WTC11 (cell line): ENCODE results near the gene MAB21L4. TPM values are rescaled to one million over a fixed set of nuclear protein-coding genes. Genes with fewer than 3 reads are reported as not detected.

Source experiments
- ATAC-seq: fragments of 200-7000 bp; cut with Tn5 transposase; 2 replicates; pipeline ENCODE4 v1.10.0; 2021; ENCODE audit warnings: mild to moderate bottlenecking, moderate library complexity
- CTCF ChIA-PET: fragments of 300-600 bp; sonication (Branson Sonifier 250); formaldehyde crosslinking; loops from one replicate; lab custom pipeline; 2021; ENCODE audit warnings: antibody characterized with exemption; lab: Charles Lee
- POLR2A ChIA-PET: fragments of 350-600 bp; sonication (Branson Sonifier 250); formaldehyde crosslinking; loops from one replicate; lab custom pipeline; 2021; ENCODE audit warnings: antibody characterized with exemption; lab: Charles Lee
- DNase-seq: peaks from one replicate; pipeline ENCODE4 v3.0.0; 2021; ENCODE audit warnings: low spot score
- H3K27ac Mint-ChIP-seq: 2 replicates; pipeline ENCODE4 v1.8.0; 2021; ENCODE audit warnings: mixed read lengths
- H3K27me3 Mint-ChIP-seq: 2 replicates; pipeline ENCODE4 v1.8.0; 2021; ENCODE audit warnings: low read depth, mild to moderate bottlenecking, moderate library complexity, mixed read lengths
- H3K36me3 Mint-ChIP-seq: 2 replicates; pipeline ENCODE4 v1.8.0; 2021; ENCODE audit warnings: mixed read lengths
- H3K4me1 Mint-ChIP-seq: 2 replicates; pipeline ENCODE4 v1.8.0; 2022; ENCODE audit warnings: mixed read lengths
- H3K4me3 Mint-ChIP-seq: 2 replicates; pipeline ENCODE4 v1.8.0; 2021; ENCODE audit warnings: mild to moderate bottlenecking, moderate library complexity, mixed read lengths
- H3K9me3 Mint-ChIP-seq: 2 replicates; pipeline ENCODE4 v1.8.0; 2021; ENCODE audit warnings: mixed read lengths
- CBFB ChIP-seq: sonication (generic); formaldehyde crosslinking; IDR thresholded peaks from 2 replicates; pipeline ENCODE4 v1.8.1; 2022; ENCODE audit warnings: mild to moderate bottlenecking, low read depth, missing genetic modification reagents
- CTCF ChIP-seq: fragments of 200-600 bp; IDR thresholded peaks from 2 replicates; pipeline ENCODE4 v1.8.0; 2022; ENCODE audit warnings: antibody characterized with exemption
- E2F4 ChIP-seq: sonication (generic); formaldehyde crosslinking; IDR thresholded peaks from 2 replicates; pipeline ENCODE4 v1.8.1; 2022; ENCODE audit warnings: low read depth, mild to moderate bottlenecking, moderate library complexity, missing genetic modification reagents, borderline replicate concordance
- MAX ChIP-seq: sonication (generic); formaldehyde crosslinking; IDR thresholded peaks from 2 replicates; pipeline ENCODE4 v1.8.0; 2022; ENCODE audit warnings: mild to moderate bottlenecking, missing genetic modification reagents
- MYBL2 ChIP-seq: sonication (generic); formaldehyde crosslinking; IDR thresholded peaks from 2 replicates; pipeline ENCODE4 v1.8.1; 2023; ENCODE audit warnings: mild to moderate bottlenecking, moderate library complexity, missing genetic modification reagents
- NR2C2 ChIP-seq: sonication (generic); formaldehyde crosslinking; IDR thresholded peaks from 2 replicates; pipeline ENCODE4 v1.8.0; 2022; ENCODE audit warnings: mild to moderate bottlenecking, missing genetic modification reagents
- TEAD1 ChIP-seq: sonication (generic); formaldehyde crosslinking; IDR thresholded peaks from 2 replicates; pipeline ENCODE4 v1.8.0; 2022; ENCODE audit warnings: mild to moderate bottlenecking, missing genetic modification reagents
- USF1 ChIP-seq: sonication (generic); formaldehyde crosslinking; IDR thresholded peaks from 2 replicates; pipeline ENCODE4 v1.8.0; 2022; ENCODE audit warnings: mild to moderate bottlenecking, missing genetic modification reagents
- ZNF281 ChIP-seq: sonication (generic); formaldehyde crosslinking; IDR thresholded peaks from 2 replicates; pipeline ENCODE4 v1.8.0; 2023; ENCODE audit warnings: mild to moderate bottlenecking, missing genetic modification reagents
- ZNF396 ChIP-seq: fragments of 250-450 bp; sonication (Bioruptor Pico); IDR thresholded peaks from 2 replicates; pipeline ENCODE4 v1.8.0; 2021; ENCODE audit warnings: mild to moderate bottlenecking, moderate library complexity, borderline replicate concordance
- total RNA-seq: library from RNA; stranded (reverse); gene quantifications from 3 replicates; pipeline ENCODE4 v1.2.3, GENCODE V29; 2021
- TF ChIP-seq, protein P1 (sequence below): sonication (generic); formaldehyde crosslinking; IDR thresholded peaks from 2 replicates; pipeline ENCODE4 v1.8.1; 2023; ENCODE audit warnings: mild to moderate bottlenecking, missing genetic modification reagents
- TF ChIP-seq, protein P2 (sequence below): sonication (generic); formaldehyde crosslinking; IDR thresholded peaks from 2 replicates; pipeline ENCODE4 v1.8.0; 2023; ENCODE audit warnings: missing genetic modification reagents, mild to moderate bottlenecking, borderline replicate concordance
- TF ChIP-seq, protein P3 (sequence below): sonication (generic); formaldehyde crosslinking; IDR thresholded peaks from 2 replicates; pipeline ENCODE4 v1.8.0; 2022; ENCODE audit warnings: mild to moderate bottlenecking, missing genetic modification reagents
- TF ChIP-seq, protein P4 (sequence below): sonication (generic); formaldehyde crosslinking; IDR thresholded peaks from 2 replicates; pipeline ENCODE4 v1.8.1; 2023; ENCODE audit warnings: mild to moderate bottlenecking, missing genetic modification reagents, borderline replicate concordance

The MAB21L4 gene
- total RNA-seq, 1 experiment from 2014 or later, result not detected

GRCh38 chr2:240869956-240870875 is 25.7 kb downstream of the MAB21L4 start:
- Mint-ChIP-seq H3K4me3 (no peak overlapping the region), H3K9me3 (no peaks in the 10 kb centered on the region), H3K27me3 (no peaks in the 10 kb centered on the region), H3K4me1 (no peaks in the 10 kb centered on the region), H3K27ac (no peak overlapping the region), H3K36me3 (no peaks in the 10 kb centered on the region)
- DNase-seq (no peak), ATAC-seq (no peak)
- ChIA-PET POLR2A (no interaction called here), CTCF (interaction anchor here (1.9 kb wide), 1 partner anchor 44 kb away, joined by 4 read pairs; no protein-coding TSS in a partner anchor)
- TF ChIP-seq, protein P1, sequence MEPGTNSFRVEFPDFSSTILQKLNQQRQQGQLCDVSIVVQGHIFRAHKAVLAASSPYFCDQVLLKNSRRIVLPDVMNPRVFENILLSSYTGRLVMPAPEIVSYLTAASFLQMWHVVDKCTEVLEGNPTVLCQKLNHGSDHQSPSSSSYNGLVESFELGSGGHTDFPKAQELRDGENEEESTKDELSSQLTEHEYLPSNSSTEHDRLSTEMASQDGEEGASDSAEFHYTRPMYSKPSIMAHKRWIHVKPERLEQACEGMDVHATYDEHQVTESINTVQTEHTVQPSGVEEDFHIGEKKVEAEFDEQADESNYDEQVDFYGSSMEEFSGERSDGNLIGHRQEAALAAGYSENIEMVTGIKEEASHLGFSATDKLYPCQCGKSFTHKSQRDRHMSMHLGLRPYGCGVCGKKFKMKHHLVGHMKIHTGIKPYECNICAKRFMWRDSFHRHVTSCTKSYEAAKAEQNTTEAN (CRISPR knock-in tag), result no peak
- TF ChIP-seq, protein P2, sequence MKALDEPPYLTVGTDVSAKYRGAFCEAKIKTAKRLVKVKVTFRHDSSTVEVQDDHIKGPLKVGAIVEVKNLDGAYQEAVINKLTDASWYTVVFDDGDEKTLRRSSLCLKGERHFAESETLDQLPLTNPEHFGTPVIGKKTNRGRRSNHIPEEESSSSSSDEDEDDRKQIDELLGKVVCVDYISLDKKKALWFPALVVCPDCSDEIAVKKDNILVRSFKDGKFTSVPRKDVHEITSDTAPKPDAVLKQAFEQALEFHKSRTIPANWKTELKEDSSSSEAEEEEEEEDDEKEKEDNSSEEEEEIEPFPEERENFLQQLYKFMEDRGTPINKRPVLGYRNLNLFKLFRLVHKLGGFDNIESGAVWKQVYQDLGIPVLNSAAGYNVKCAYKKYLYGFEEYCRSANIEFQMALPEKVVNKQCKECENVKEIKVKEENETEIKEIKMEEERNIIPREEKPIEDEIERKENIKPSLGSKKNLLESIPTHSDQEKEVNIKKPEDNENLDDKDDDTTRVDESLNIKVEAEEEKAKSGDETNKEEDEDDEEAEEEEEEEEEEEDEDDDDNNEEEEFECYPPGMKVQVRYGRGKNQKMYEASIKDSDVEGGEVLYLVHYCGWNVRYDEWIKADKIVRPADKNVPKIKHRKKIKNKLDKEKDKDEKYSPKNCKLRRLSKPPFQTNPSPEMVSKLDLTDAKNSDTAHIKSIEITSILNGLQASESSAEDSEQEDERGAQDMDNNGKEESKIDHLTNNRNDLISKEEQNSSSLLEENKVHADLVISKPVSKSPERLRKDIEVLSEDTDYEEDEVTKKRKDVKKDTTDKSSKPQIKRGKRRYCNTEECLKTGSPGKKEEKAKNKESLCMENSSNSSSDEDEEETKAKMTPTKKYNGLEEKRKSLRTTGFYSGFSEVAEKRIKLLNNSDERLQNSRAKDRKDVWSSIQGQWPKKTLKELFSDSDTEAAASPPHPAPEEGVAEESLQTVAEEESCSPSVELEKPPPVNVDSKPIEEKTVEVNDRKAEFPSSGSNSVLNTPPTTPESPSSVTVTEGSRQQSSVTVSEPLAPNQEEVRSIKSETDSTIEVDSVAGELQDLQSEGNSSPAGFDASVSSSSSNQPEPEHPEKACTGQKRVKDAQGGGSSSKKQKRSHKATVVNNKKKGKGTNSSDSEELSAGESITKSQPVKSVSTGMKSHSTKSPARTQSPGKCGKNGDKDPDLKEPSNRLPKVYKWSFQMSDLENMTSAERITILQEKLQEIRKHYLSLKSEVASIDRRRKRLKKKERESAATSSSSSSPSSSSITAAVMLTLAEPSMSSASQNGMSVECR (CRISPR knock-in tag), result no peak
- TF ChIP-seq MAX, result no peak
- no peak for TF ChIP-seq NR2C2 (CRISPR knock-in tag)
- TF ChIP-seq, protein P3, sequence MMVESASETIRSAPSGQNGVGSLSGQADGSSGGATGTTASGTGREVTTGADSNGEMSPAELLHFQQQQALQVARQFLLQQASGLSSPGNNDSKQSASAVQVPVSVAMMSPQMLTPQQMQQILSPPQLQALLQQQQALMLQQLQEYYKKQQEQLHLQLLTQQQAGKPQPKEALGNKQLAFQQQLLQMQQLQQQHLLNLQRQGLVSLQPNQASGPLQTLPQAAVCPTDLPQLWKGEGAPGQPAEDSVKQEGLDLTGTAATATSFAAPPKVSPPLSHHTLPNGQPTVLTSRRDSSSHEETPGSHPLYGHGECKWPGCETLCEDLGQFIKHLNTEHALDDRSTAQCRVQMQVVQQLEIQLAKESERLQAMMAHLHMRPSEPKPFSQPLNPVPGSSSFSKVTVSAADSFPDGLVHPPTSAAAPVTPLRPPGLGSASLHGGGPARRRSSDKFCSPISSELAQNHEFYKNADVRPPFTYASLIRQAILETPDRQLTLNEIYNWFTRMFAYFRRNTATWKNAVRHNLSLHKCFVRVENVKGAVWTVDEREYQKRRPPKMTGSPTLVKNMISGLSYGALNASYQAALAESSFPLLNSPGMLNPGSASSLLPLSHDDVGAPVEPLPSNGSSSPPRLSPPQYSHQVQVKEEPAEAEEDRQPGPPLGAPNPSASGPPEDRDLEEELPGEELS (CRISPR knock-in tag), result no peak
- no peak for TF ChIP-seq TEAD1
- no peak for TF ChIP-seq CTCF
- no peak for TF ChIP-seq MYBL2
- no peak for TF ChIP-seq ZNF396 (CRISPR knock-in tag)
- TF ChIP-seq, protein P4, sequence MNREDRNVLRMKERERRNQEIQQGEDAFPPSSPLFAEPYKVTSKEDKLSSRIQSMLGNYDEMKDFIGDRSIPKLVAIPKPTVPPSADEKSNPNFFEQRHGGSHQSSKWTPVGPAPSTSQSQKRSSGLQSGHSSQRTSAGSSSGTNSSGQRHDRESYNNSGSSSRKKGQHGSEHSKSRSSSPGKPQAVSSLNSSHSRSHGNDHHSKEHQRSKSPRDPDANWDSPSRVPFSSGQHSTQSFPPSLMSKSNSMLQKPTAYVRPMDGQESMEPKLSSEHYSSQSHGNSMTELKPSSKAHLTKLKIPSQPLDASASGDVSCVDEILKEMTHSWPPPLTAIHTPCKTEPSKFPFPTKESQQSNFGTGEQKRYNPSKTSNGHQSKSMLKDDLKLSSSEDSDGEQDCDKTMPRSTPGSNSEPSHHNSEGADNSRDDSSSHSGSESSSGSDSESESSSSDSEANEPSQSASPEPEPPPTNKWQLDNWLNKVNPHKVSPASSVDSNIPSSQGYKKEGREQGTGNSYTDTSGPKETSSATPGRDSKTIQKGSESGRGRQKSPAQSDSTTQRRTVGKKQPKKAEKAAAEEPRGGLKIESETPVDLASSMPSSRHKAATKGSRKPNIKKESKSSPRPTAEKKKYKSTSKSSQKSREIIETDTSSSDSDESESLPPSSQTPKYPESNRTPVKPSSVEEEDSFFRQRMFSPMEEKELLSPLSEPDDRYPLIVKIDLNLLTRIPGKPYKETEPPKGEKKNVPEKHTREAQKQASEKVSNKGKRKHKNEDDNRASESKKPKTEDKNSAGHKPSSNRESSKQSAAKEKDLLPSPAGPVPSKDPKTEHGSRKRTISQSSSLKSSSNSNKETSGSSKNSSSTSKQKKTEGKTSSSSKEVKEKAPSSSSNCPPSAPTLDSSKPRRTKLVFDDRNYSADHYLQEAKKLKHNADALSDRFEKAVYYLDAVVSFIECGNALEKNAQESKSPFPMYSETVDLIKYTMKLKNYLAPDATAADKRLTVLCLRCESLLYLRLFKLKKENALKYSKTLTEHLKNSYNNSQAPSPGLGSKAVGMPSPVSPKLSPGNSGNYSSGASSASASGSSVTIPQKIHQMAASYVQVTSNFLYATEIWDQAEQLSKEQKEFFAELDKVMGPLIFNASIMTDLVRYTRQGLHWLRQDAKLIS, result no peak
- no peak for TF ChIP-seq USF1
- no peak for TF ChIP-seq CBFB (CRISPR knock-in tag)
- TF ChIP-seq E2F4, result no peak
- no peak for TF ChIP-seq ZNF281
